B cell (primary cell): Measurements from ENCODE around the gene KLHL20. TPM values are rescaled to one million over a fixed set of nuclear protein-coding genes. Genes with fewer than 3 reads are reported as not detected.

Experiments
- ATAC-seq: fragments of 200-7000 bp; cut with Tn5 transposase; one replicate; pipeline ENCODE4 v1.10.0; 2021; ENCODE audit warnings: low read depth, mild to moderate bottlenecking, moderate number of reproducible peaks, moderate library complexity
- CTCF ChIA-PET: fragments of 350-600 bp; sonication (Branson Sonifier 250); formaldehyde crosslinking; loops from one replicate; lab custom pipeline; 2021; ENCODE audit warnings: antibody characterized with exemption, inconsistent platforms; lab: Charles Lee
- POLR2A ChIA-PET: fragments of 350-600 bp; sonication (Branson Sonifier 250); formaldehyde crosslinking; loops from one replicate; lab custom pipeline; 2021; ENCODE audit warnings: antibody characterized with exemption; lab: Charles Lee
- DNase-seq: peaks from one replicate; pipeline ENCODE4 v3.0.0; 2013
- H2AFZ ChIP-seq: 2 replicates; pipeline ENCODE4 v1.6.1; 2012; ENCODE audit warnings: mild to moderate bottlenecking, low read depth, low read length; ENCODE audit not compliant: insufficient read depth, poor library complexity, severe bottlenecking
- H3K27ac ChIP-seq, 2 donors: 1 replicate in 1 of 2; 2 replicates in 1 of 2; pipeline ENCODE4 v1.5.1; 2012 to 2013; ENCODE audit warnings: low read length in 2 of 2, mild to moderate bottlenecking in 2 of 2, moderate library complexity in 1 of 2
- H3K27me3 ChIP-seq, 4 experiments: fragments of 200-600 bp in 1 of 4; sonication (generic) in 1 of 4; replicated peaks in 1 of 4; 1 replicate in 2 of 4; 2 replicates in 2 of 4; pipeline versions ENCODE4 v1.6.1 to v1.7.0; 2013 to 2016; ENCODE audit warnings: low read length in 3 of 4, mild to moderate bottlenecking in 2 of 4, mixed read lengths in 1 of 4, moderate library complexity in 1 of 4; ENCODE audit not compliant: insufficient read depth in 4 of 4, control insufficient read depth in 3 of 4; ENCODE audit errors: control extremely low read depth in 1 of 4
- H3K36me3 ChIP-seq, 2 experiments: replicated peaks in 1 of 2; 1 replicate in 1 of 2; 2 replicates in 1 of 2; pipeline versions ENCODE4 v1.6.1 to v1.7.1; 2013; ENCODE audit warnings: low read length in 1 of 2; ENCODE audit not compliant: insufficient read depth in 2 of 2, control insufficient read depth in 1 of 2; ENCODE audit errors: control extremely low read depth in 1 of 2, extremely low read depth in 1 of 2
- H3K4me1 ChIP-seq, 2 donors: fragments of 200-600 bp in 1 of 2; sonication (generic) in 1 of 2; 1 replicate in 1 of 2; 2 replicates in 1 of 2; pipeline versions ENCODE4 v1.5.1 to v1.6.1; 2013 to 2017; ENCODE audit warnings: low read length in 2 of 2; ENCODE audit not compliant: control insufficient read depth in 2 of 2, insufficient read depth in 2 of 2
- H3K4me2 ChIP-seq: replicated peaks from 2 replicates; pipeline ENCODE3; 2012; ENCODE audit warnings: mild to moderate bottlenecking, low read depth, low read length; ENCODE audit not compliant: poor library complexity, severe bottlenecking
- H3K4me3 ChIP-seq, 5 experiments: fragments of 200-600 bp in 1 of 5; sonication (generic) in 1 of 5; 1 replicate in 3 of 5; 2 replicates in 2 of 5; pipeline versions ENCODE4 v1.5.1 to v1.7.0; 2011 to 2016; ENCODE audit warnings: low read length in 4 of 5, mild to moderate bottlenecking in 4 of 5, low read depth in 2 of 5, control low read depth in 1 of 5, moderate library complexity in 1 of 5; ENCODE audit not compliant: insufficient read depth in 1 of 5; ENCODE audit errors: control extremely low read depth in 1 of 5, extremely low read depth in 1 of 5
- H3K79me2 ChIP-seq: fragments of 200-600 bp; sonication (generic); one replicate; pipeline ENCODE4 v1.6.0; 2016; ENCODE audit warnings: low read length; ENCODE audit not compliant: control insufficient read depth, insufficient read depth
- H3K9ac ChIP-seq: fragments of 200-600 bp; sonication (generic); 2 replicates; pipeline ENCODE4 v1.6.1; 2017; ENCODE audit warnings: mild to moderate bottlenecking, low read length, moderate library complexity
- H3K9me3 ChIP-seq, 3 donors: one replicate each; pipeline versions ENCODE4 v1.6.1 to v1.7.1; 2013; ENCODE audit warnings: low read length in 2 of 3; ENCODE audit not compliant: control insufficient read depth in 2 of 3, insufficient read depth in 1 of 3; ENCODE audit errors: control extremely low read depth in 1 of 3
- H4K20me1 ChIP-seq: 2 replicates; pipeline ENCODE4 v1.6.0; 2012; ENCODE audit warnings: mild to moderate bottlenecking, low read length; ENCODE audit not compliant: insufficient read depth, control insufficient read depth, poor library complexity, severe bottlenecking
- H3K27ac Mint-ChIP-seq: one replicate; pipeline ENCODE4 v1.8.0; 2021; ENCODE audit warnings: mixed read lengths
- H3K27me3 Mint-ChIP-seq: one replicate; pipeline ENCODE4 v1.8.0; 2021; ENCODE audit warnings: mixed read lengths
- H3K4me1 Mint-ChIP-seq: one replicate; pipeline ENCODE4 v1.8.0; 2021; ENCODE audit warnings: mixed read lengths
- H3K4me3 Mint-ChIP-seq: one replicate; pipeline ENCODE4 v1.8.0; 2021; ENCODE audit warnings: mixed read lengths
- H3K9me3 Mint-ChIP-seq: one replicate; pipeline ENCODE4 v1.8.0; 2022; ENCODE audit warnings: mixed read lengths; ENCODE audit not compliant: insufficient read depth
- EZH2 ChIP-seq: IDR thresholded peaks from 2 replicates; pipeline ENCODE4 v1.6.1; 2012; ENCODE audit warnings: borderline replicate concordance, low read depth, mild to moderate bottlenecking, moderate library complexity, low read length; ENCODE audit not compliant: insufficient read depth, poor library complexity, severe bottlenecking
- WGBS: methylation state at CpG from one replicate; pipeline ENCODE4 v1.1.5; 2013; ENCODE audit warnings: missing lambda C conversion rate; ENCODE audit not compliant: insufficient coverage; 5-methylcytosine and 5-hydroxymethylcytosine counted together
- intact Hi-C: fragments of 100-400 bp; cut with micrococcal nuclease; formaldehyde crosslinking; loops from one replicate; pipeline ENCODE4 v1.10.0; 2022
- polyA plus RNA-seq: library from polyadenylated mRNA; depleted of rRNA; stranded (reverse); fragments of >200 nt; gene quantifications from 2 replicates; pipeline ENCODE4 v1.2.3, GENCODE V29; 2012
- total RNA-seq, 2 donors: library from RNA; stranded (reverse); fragments of 120-200 nt in 1 of 2; gene quantifications; 1 replicate in 1 of 2; 2 replicates in 1 of 2; pipeline versions ENCODE4 v1.2.3 to v1.2.4, GENCODE V29; 2013 to 2022
- TF ChIP-seq, protein P1 (sequence below): fragments of 200-600 bp; IDR thresholded peaks from one replicate; pipeline ENCODE4 v1.8.0; 2022; ENCODE audit warnings: antibody characterized with exemption, mild to moderate bottlenecking

Gene KLHL20
- total and polyA plus RNA-seq, 2 donors (not counting 1 experiment from before 2014, with no cell fraction given) = 8.9 to 32.2 TPM

DNA sequence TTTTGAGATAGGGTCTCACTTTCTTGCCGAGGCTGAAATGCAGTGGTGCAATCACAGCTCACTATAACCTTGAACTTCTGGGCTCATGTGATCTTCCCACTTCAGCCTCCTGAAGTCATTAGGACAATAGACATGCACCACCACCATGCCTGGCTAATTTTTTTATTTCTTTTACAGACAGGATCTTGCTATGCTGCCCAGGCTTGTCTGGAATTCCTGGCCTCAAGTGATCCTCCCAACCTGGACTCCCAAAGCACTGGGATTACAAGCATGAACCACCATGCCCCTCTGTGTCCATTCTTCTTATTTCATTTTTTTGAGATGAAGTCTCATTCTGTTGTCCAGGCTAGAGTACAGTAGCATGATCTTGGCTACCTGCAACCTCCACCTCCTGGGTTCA, 12.0 kb upstream of the KLHL20 start:
- H3K4me1 Mint-ChIP-seq = no peaks in the 10 kb centered on the region
- DNase-seq = no peak
- CTCF ChIA-PET = no interaction called here
- no peak overlapping the region for H3K27ac Mint-ChIP-seq
- Histone ChIP-seq H3K27me3 (no peaks in the 10 kb centered on the region), H3K9ac (no peak overlapping the region), H3K79me2 (no peaks in the 10 kb centered on the region), H3K4me1 (no peaks in the 10 kb centered on the region), H3K27ac (no peak overlapping the region), H3K4me2 (no peak overlapping the region), H3K4me3 (no peak overlapping the region), H3K36me3 (no peaks in the 10 kb centered on the region), H3K9me3 (no peaks in the 10 kb centered on the region), H4K20me1 (no peaks in the 10 kb centered on the region), H2AFZ (no peak overlapping the region)
- no peak for ATAC-seq
- H3K9me3 Mint-ChIP-seq = no peaks in the 10 kb centered on the region
- TF ChIP-seq EZH2 = no peak
- TF ChIP-seq, protein P1, sequence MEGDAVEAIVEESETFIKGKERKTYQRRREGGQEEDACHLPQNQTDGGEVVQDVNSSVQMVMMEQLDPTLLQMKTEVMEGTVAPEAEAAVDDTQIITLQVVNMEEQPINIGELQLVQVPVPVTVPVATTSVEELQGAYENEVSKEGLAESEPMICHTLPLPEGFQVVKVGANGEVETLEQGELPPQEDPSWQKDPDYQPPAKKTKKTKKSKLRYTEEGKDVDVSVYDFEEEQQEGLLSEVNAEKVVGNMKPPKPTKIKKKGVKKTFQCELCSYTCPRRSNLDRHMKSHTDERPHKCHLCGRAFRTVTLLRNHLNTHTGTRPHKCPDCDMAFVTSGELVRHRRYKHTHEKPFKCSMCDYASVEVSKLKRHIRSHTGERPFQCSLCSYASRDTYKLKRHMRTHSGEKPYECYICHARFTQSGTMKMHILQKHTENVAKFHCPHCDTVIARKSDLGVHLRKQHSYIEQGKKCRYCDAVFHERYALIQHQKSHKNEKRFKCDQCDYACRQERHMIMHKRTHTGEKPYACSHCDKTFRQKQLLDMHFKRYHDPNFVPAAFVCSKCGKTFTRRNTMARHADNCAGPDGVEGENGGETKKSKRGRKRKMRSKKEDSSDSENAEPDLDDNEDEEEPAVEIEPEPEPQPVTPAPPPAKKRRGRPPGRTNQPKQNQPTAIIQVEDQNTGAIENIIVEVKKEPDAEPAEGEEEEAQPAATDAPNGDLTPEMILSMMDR = no peak
- intact Hi-C loops = no loop called here
- WGBS = 83% methylated on average over 1 of the region's 1 CpG
- H3K27me3 Mint-ChIP-seq = peaks cover 34% of the 10 kb centered on the region
- H3K4me3 Mint-ChIP-seq = no peak overlapping the region
- POLR2A ChIA-PET = no interaction called here

- intact Hi-C loops = no loop called here
- Histone ChIP-seq H3K9me3 (no peaks in the 10 kb centered on the region), H3K4me3 (no peak overlapping the region), H4K20me1 (no peaks in the 10 kb centered on the region), H3K27me3 (peaks cover 0 to 13% (median 9%) of the 10 kb centered on the region in 4 experiments), H3K4me2 (no peak overlapping the region), H3K36me3 (no peaks in the 10 kb centered on the region), H3K4me1 (no peaks in the 10 kb centered on the region), H3K79me2 (no peaks in the 10 kb centered on the region), H3K9ac (no peak overlapping the region), H2AFZ (no peak overlapping the region), H3K27ac (no peak overlapping the region)
- H3K4me1 Mint-ChIP-seq = no peaks in the 10 kb centered on the region
- no peaks in the 10 kb centered on the region for H3K9me3 Mint-ChIP-seq
- TF ChIP-seq EZH2 = no peak
- TF ChIP-seq, protein P1 = no peak
- H3K27me3 Mint-ChIP-seq = peaks cover 26% of the 10 kb centered on the region
- ChIA-PET POLR2A (no interaction called here), CTCF (no interaction called here)
- DNase-seq (no peak), ATAC-seq (no peak)
- no peak overlapping the region for H3K27ac Mint-ChIP-seq
- H3K4me3 Mint-ChIP-seq = no peak overlapping the region
- 90% methylated on average over 2 of the region's 5 CpGs for whole genome bisulfite sequencing
These were observed 9.7 kb upstream of the KLHL20 start for GRCh38 chr1:173705117-173705516.
